DLD1 (cell line): ENCODE results near the gene TNFAIP8L2.

Source experiments
- in situ Hi-C: cut with HindIII; loops from 2 replicates; pipeline ENCODE4 v1.10.0; 2017; ENCODE audit warnings: low sequenced_read_pairs

Gene TNFAIP8L2

DNA sequence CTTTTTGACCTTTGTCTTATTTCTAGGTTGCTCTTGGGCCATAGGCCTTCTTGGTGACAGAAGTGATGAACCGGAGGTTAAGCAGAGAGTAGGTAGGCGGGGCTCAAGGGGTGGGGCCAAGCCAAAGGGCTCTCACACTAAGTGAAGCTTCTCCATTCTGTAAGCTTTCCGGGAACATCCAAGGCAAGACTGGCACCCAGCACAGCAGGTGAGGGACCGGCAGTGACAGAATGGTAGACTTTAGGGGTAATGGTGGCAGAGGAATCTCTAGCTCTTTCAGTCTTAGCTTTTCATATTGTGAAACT lies at the start of gene TNFAIP8L2:
Gene TNFAIP8L2 (plus strand): TSS at position 135 of the 305 bp plus-strand sequence. CDS start 2,049 bp downstream, outside the sequence.
- in situ Hi-C loops = no loop called here

DNA sequence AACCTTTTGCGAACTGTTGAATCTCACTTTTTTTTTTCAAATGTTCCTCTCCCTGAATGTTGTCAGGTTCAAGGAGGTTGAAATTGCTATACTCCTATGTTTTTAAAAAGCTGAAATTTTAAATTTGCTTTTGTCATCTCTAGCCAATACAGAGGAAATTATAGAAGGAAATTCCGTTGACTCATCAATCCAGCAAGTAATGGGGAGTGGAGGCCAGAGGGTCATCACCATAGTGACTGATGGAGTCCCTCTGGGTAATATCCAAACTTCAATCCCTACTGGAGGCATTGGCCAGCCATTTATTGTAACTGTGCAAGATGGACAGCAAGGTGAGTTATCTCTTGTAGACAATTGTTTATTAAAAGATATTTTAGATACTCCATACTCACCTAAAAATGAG lies 49.6 kb upstream of the TNFAIP8L2 start:
- in situ Hi-C loops = no loop called here

DNA sequence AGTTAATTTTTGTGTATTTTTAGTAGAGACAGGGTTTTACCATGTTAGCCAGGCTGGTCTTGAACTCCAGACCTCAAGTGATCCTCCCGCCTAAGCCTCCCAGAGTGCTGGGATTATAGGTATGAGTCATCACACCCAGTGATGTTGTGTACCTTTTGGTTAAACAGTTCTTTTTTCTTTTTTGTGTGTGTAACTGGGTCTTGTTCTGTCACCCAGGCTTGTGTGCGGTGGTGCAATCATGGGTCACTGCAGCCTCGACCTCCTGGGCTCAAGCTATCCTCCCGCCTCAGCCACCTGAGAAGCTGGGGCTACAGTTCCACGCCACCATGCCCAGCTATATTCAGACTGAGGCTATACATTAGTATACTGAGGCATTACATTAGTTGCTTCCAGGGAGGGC lies 48.1 kb upstream of the TNFAIP8L2 start:
- in situ Hi-C loops = no loop called here

DNA sequence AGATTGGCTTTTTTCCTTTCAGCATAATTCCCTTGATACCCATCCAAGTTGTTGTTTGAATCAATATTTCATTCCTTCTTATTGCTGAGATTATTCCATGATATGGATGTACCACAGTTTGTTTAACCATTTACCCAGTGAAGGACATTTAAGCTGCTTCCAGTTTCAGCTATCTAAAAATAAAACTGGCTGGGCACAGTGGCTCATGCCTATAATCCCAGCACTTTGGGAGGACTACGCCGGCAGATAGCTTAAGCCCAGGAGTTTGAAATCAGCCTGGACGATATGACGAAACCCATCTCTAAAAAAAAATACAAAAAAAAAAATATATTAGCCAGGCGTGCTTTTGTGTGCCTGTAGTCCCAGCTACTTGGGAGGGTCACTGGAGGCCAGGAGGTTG lies 42.6 kb upstream of the TNFAIP8L2 start:
- in situ Hi-C loops = no loop called here

DNA sequence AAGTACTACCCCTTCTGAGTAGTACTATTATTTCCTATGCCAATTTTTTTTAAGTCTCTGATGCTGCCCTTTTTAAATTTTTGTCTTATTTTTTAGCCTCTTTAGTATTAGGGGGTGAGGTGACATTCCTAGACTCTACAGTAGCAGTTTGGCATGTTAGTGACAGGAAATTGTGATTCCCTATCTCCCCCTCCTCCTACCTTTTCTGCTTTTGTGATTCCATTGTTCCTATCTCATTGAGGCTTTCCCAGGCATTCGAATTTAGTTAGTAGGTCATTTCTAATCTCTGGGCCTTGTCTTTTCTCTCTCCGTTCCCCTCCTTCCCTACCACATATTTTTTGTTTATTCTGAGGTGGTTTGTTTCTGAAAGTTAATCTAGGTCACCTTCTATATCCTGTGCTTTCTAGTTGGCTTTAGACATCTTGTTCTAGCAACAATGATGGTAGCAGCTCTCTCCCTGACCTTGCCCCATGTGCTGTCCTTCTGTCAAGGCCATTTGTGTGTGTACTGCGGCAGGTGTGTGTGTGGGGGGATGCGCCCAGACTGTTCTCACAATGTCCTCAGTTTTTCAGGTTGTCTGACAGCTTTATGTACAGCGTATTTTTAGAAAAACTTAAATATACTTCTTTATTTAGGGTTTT lies 31.6 kb upstream of the TNFAIP8L2 start:
- in situ Hi-C loops = no loop called here

DNA sequence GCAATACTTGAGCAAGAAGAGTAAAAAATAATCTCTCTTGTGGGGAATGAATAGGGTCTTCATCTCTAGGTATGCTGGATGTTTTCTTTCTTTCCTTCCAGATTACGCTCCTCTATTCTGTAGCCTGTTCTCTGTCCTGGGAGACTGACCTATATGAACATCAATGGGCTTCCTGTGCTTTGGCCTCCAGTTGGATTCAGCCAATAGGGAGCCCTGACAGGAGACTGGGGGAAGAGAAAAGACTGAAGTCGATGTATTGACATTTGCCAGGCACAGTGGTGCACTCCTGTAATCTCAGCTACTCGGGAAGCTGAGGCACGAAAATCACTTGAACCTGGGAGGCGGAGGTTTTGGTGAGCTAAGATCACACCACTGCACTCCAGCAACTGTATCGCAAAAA lies 27.6 kb upstream of the TNFAIP8L2 start:
- in situ Hi-C loops = no loop called here

DNA sequence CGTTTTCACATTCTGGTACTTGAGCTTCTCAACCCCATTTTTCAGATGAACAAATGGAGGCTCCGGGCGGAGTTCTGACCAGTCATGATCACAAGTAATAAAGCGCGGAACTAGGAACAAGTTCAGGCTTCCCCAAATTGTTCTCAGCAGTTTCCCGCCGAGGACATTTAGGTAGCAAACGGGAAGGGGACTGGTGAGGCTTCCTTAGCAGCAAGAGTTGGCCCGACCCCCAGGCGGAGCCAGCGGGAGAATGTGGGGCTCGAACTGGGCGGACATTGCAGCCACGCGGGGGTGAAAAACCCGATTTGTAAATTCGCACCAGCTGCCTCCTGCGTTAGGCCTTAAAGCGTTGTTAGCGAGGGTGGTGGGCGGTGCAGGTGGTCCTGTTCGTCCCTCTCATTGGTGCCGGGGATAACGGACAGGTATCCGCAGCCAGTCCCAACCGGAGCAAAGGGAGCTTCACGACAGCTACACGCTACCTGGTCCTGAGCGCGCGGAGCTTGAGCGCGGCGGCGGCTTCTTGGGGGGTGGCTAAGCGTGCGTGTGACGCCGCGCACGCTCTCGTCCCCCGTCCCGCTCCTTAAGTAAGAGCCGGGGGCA lies 25.4 kb upstream of the TNFAIP8L2 start:
- in situ Hi-C loops = loop anchor here (5.0 kb wide), 1 partner anchor 34 kb away; no protein-coding TSS in a partner anchor

DNA sequence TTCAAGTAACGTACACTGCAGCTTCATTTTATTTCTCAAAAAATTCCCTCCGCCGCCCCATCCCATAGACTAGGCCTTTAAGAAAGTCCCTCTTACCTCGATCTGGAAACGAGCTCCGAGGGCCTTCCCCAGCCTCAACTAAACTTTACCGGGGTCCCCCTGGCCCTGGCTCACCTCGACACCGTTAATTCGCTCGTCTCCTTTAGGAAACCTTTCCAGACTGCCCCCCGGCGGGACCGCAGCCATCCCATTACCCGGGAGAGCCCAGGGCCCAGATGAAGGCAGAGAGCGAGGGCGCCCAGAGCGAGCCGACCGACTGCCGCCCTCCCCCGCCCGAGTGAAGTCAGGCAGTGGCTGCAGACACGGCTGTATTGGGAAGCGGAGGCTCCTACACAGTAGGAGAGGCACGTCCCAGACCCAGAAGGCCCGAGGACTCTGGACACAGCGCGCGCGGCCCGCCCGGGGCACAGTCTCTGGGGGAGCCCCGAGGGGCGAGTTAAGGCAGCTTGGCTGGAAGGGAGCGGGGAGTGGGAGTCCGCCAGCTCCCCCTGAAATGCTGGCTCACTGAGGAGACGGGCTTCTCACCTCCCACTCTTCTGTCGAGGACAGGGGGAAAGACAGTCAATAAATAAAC lies 24.6 kb upstream of the TNFAIP8L2 start:
- in situ Hi-C loops = loop anchor here (5.0 kb wide), 1 partner anchor 35 kb away; no protein-coding TSS in a partner anchor

DNA sequence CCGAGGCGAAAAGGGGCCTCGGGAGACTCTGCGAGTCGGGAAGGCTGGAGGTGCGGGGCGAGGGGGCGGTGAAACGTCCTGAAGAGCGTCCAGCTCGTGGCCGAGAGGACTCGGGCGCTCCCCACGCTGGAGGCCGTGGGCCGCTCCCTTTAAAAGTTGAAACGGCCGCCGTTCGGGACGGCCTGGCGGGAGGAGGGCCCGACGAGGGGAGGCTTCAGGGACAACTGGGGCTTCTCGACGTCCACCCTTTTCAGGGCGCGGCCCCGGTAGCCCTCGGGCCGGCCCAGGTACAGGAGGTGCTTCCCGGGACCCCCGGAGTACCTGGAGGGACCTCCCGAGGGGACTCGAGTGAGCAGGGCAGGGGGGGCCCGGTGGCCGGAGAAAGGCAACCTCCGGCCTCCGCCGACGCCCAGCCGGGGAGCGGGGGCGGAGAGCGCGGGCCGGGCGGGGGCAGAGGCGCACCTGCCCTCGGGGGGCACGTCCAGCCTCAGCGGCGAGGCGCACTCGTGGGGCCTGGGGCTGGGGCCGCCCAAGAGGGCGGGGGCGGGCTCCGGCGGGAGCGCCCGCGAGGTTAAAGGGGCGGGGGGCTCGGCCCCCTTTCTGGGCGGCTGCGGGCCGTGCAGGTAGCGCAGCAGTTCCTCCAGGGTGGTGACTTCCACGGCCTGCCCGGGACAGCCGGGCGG lies 24.0 kb upstream of the TNFAIP8L2 start:
- in situ Hi-C loops = loop anchor here (5.0 kb wide), 1 partner anchor 35 kb away; no protein-coding TSS in a partner anchor

DNA sequence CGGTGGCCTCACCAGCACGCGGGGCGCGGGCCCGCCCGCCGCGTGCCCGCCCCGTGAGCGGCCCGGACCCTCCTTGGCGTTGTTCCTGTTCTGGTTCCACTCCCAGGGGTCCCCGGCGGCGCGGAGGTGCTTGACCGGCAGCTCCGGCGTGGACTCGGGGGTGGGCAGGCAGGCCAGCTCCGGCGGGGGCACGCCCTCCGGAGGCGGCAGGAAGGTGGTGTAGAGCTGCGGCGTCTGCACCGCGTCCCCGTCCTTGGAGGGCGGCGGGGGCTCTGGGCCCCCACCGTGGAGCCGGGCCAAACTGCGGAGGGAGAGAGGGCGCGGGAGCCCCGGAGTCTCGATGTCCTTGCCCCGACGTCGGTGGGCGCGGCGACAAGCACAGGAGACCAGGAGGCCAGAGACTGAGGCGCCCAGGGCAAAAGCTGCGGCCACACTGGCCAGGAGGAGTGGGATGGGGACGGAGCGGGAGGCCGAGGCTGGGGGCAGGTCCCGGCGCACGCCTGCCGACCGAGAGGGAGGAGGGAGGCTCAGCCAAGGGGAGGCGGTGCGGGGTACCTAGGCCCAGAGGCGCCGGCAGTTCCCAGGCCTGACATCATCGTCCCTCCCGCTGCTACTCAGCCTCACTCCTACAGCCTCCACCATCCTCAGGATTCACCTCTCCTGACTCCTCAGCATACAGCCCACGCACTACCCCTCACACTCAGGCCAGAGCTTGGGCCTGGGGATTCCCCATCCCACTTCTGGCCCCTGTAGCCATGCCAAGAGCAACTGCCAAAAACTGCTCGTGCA lies 23.2 kb upstream of the TNFAIP8L2 start:
- in situ Hi-C loops = loop anchor here (5.0 kb wide), 1 partner anchor 36 kb away; no protein-coding TSS in a partner anchor

DNA sequence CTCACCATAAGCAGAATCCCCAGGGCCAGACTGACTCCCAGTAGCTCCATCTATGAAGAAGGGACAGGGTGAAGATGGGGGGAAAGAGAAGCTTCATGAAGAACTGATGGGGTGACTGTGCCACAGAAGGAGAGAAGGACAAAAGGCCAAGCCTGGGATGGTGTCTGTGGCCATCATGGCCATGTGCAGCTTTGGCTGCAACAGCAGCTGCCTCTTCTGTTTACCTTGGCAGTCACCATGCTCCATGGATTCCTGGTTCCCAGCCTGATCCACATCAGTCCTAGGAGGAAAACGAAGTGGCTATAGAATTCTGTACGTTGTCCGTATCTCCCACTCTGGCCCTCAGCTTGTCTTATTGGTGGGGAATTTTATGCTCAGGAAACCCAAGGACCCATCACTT lies 22.1 kb upstream of the TNFAIP8L2 start:
- in situ Hi-C loops = loop anchor here (5.0 kb wide), 1 partner anchor 37 kb away; no protein-coding TSS in a partner anchor

DNA sequence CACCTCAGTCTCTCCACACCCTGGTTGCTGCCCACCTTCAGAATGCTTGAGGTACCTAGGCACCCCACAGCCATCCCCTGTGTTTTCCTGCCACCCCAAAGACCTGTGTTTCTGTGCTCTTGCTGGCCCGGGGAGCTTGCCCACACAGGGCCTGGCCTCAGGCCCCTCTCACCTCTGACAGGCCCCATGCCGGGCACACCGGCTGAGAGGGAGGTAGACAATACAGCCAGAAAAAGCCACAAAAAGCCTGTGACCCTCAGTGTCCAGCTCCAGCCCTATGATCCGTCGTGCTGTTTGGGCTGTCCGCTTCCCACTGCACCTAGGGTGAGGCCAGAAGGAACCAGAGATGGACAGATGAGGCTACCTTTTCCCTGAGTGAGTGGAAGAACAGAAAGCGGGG lies 21.5 kb upstream of the TNFAIP8L2 start:
- in situ Hi-C loops = loop anchor here (5.0 kb wide), 1 partner anchor 38 kb away; no protein-coding TSS in a partner anchor

DNA sequence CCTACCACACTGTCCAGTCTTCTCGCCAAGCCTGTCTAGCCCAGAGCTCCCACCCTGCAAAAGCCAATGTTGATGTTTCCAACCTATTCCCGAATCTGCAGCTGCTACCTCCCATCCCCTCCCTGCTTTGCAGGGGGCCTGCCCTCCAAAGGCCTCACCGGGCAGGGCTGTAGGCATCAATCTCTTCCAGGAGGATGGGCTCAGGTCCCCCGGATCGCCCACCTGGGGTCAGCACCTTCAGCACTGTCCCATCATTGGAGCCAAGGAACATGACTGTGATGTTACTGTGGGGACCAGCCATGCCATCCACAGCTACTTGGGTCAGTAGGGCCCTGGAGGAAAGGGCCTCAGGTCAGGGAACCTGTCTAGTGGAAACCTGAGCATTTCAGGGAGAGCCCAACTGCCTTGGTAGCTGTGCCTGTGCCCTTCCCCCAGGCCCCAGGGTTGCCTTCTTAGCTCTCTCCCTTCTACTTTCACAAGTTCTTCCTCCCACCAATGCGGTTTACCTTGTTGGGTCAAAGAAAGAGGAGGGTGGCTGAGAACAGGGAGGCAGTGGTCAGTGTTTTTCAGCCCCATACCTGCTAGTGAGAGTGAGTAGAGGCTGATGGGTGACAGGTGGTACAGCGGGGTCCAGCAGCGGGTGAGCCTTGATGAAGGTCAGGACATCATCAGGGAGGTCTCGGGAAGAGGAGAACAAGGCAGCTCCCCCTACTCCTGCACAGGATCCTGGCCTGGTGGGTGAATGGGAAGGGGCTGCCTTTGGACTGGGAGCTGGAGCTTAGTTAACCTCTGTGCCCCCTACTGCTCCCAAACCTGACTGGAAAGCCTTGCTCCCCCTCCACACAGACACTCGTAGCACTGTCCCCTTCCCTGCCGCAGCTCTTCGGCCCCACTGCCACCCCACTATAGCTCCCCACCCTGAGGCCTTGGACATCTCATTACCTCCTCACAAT lies 20.7 kb upstream of the TNFAIP8L2 start:
- in situ Hi-C loops = no loop called here

DNA sequence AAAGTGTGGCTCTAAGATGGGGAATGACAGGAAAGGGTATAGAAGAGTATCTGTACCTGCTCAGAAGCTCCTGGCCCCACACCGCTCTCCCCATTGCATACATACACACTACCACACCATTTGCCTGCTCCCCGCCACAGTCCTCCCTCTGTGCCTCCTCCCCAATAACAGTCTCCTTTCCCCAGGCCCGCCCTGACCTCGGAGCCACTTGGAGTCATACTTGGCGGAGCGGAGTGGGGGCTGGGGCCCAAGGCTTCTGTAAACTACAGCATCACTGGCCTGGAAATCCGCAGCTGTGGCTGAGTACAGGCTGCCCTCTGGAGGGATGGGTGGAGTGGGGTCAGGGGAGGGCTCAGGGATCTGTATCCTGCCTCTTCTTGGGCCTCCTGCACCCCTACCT lies 18.7 kb upstream of the TNFAIP8L2 start:
- in situ Hi-C loops = no loop called here

DNA sequence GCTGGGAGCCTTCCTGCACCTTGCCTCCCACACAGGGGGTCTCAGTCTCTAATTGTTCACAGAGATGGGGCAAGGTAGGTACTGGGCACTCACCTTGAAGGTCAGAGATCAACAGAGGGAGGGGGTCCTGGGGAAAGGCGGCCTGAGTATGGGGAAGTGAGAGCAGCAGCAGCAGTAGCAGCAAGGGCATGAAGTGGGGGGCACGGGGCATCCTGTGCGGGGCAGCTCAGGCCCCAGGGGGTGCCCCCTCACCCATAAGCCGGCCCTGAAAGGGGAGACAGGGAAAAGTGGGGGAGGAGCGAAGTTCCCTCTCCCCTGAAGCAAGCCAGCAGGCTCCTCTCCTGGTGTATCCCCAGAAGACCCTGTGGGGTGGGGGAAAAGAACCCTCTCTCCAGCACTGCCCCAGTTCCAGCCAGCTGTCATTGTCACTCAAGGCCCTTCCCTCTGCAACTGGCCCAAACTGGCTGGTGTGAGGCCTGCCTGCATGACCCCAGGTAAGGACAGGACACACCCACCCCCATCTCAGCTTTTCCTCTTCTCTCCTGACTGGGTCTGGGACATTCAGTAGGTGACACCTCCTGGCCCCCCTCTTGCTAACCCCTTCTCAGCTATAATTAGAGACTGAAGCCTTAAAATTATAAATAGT lies 13.9 kb upstream of the TNFAIP8L2 start:
- in situ Hi-C loops = no loop called here

DNA sequence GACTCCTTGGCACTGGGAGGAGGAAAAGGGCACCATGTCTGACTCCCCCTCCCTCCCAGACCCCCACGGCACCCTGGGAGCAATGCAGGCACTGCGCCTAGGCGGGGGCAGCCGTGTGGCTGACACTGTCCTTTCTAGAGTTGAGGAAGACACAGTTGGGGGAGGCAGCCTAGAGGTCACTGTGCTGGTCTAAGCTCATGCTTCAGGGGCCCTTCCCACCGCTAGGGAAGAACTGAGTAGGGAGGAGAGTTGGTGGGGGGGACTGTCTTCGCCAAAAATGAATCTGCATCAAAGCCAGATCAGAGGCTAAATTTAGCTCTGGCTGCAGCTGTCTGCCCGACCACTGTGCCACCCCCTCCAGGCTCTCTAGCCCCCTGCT lies 13.4 kb upstream of the TNFAIP8L2 start:
- in situ Hi-C loops = no loop called here

DNA sequence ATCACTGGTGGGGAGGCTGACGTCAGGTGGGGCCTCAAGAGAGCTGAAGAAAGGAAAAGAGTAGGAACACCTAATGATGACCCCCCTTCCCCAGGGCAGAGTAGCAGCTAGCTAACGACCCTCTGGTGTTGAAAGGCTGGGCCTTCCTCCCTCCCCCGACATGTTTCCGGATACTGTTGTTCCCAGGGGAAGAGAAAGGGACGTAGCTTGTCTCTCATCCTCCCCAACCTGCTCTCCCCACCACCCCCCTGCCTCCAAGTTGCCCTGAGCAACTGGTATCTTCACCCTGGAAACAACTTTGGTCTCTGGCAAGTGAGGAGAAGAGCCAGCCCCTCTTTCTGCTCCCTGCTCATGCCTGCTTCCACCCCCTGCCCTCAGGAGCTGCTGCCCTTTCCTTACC lies 12.5 kb upstream of the TNFAIP8L2 start:
- in situ Hi-C loops = no loop called here

DNA sequence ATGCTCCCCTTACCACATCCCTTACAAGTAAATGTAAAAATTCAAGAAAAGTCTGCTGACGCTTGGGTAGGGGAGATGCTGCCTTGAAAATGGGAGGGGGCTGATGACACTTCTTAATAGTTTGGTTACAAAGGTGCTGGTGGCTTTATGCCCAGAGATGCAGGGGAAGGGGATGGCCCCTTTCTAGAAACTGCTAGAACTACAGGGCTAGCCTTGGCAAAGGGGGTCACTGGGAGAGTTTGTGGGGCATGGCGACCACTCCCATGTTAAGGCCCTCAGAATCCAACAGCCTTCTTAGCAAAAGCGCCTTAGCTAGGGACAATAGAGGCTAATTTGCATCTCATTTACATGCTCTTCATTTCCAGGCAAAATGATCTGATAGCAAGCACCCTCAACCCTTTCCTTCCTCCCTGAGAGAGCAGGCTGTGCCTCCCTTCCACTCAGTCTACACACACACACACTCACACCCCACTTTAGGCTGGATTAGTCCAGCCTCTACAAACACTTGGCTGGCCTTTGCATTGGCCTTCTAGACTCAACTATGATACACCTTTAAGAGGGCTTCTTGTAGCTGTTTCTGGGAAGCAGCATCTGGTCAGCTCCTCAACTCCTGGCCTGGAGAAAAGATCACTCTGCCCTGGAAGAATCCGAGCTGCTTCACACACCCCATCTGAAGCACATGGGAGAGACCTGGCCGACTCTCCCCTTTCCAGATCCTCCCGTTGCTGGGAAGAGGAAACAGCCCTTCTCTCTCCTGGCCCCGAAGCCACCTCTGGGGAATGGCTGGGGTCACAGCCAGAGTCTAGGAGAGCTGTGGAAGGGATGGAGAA lies 11.8 kb upstream of the TNFAIP8L2 start:
- in situ Hi-C loops = no loop called here
